Measurements from ENCODE around the gene CACNA1D. TPM values are rescaled to one million over a fixed set of nuclear protein-coding genes. Genes with fewer than 3 reads are reported as not detected.

CACNA1D gene
- polyA plus RNA-seq, 1 donor (not counting 4 experiments of a cell fraction or from before 2014, with no cell fraction given) = 0.20 TPM

DNA sequence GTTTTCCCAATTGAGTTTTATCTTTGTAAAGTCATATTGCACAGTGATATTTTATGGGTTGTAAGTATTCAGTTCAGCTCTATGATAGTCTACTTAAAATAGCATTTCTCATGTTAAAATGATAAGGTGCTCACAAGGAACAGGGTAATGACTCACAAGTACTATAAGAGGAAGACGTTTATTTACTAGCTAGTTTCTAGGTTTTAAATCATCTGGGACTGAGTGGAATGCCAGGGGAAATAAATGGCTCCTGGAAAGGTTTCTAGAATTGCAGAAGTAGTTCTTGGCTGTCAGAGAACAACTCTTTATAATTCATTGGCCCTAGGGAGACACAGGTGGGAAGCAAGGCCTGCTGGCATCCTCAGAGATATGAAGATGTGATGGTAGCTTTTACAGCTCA is 239.0 kb downstream of the CACNA1D start:
- FAIRE-seq (no peak), DNase-seq (ENCODE audit: low read depth, low spot score) (no peak)
- no peak overlapping the region for H2AFZ ChIP-seq (ENCODE audit: control insufficient read depth, low read length)
- no peak for TF ChIP-seq EZH2 (IDR thresholded peaks at IDR 0.05; ENCODE audit: low read length)
- TF ChIP-seq, protein P1, sequence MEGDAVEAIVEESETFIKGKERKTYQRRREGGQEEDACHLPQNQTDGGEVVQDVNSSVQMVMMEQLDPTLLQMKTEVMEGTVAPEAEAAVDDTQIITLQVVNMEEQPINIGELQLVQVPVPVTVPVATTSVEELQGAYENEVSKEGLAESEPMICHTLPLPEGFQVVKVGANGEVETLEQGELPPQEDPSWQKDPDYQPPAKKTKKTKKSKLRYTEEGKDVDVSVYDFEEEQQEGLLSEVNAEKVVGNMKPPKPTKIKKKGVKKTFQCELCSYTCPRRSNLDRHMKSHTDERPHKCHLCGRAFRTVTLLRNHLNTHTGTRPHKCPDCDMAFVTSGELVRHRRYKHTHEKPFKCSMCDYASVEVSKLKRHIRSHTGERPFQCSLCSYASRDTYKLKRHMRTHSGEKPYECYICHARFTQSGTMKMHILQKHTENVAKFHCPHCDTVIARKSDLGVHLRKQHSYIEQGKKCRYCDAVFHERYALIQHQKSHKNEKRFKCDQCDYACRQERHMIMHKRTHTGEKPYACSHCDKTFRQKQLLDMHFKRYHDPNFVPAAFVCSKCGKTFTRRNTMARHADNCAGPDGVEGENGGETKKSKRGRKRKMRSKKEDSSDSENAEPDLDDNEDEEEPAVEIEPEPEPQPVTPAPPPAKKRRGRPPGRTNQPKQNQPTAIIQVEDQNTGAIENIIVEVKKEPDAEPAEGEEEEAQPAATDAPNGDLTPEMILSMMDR (optimal IDR thresholded peaks at IDR 0.05 in 1 of 3, IDR thresholded peaks at IDR 0.05 in 1 of 3, conservative IDR thresholded peaks at IDR 0.05 in 1 of 3; ENCODE audit: extremely low read depth in 1 of 3, insufficient read depth in 2 of 3, low read length in 3 of 3) = no peak
- H3K36me3 ChIP-seq (ENCODE audit: control insufficient read depth in 2 of 2, extremely low read depth in 1 of 2, insufficient read depth in 2 of 2, low read length in 2 of 2) = no peaks in the 10 kb centered on the region
- no peaks in the 10 kb centered on the region for H3K4me1 ChIP-seq (ENCODE audit: control insufficient read depth, extremely low read depth, insufficient read depth, low read length)
- dilution Hi-C loops (cut with MboI; ENCODE audit: extremely low pct_ligation_motif_present, low sequenced_read_pairs) = no loop called here
- H4K20me1 ChIP-seq (ENCODE audit: control insufficient read depth, extremely low read depth, insufficient read depth, low read length) = no peaks in the 10 kb centered on the region
- H3K79me2 ChIP-seq (ENCODE audit: control insufficient read depth, insufficient read depth, low read length) = no peaks in the 10 kb centered on the region
- no peaks in the 10 kb centered on the region for H3K27me3 ChIP-seq (ENCODE audit: control insufficient read depth, extremely low read depth, insufficient read depth, low read length)
- no peak overlapping the region for H3K9ac ChIP-seq (ENCODE audit: control insufficient read depth, extremely low read depth, insufficient read depth, low read length)
- H3K27ac ChIP-seq (ENCODE audit: control insufficient read depth, insufficient read depth, low read length) = no peak overlapping the region
- no peak overlapping the region for H3K4me2 ChIP-seq (ENCODE audit: control insufficient read depth, extremely low read depth, insufficient read depth, low read depth, low read length)
- H3K9me1 ChIP-seq (ENCODE audit: control insufficient read depth, extremely low read depth, insufficient read depth, low read length) = no peaks in the 10 kb centered on the region
- no peaks in the 10 kb centered on the region for H3K9me3 ChIP-seq (ENCODE audit: control insufficient read depth, low read depth, low read length)
- H3K4me3 ChIP-seq (ENCODE audit: control insufficient read depth in 2 of 3, extremely low read depth in 1 of 3, insufficient read depth in 2 of 3, low read depth in 1 of 3, low read length in 3 of 3) = no peak overlapping the region

DNA sequence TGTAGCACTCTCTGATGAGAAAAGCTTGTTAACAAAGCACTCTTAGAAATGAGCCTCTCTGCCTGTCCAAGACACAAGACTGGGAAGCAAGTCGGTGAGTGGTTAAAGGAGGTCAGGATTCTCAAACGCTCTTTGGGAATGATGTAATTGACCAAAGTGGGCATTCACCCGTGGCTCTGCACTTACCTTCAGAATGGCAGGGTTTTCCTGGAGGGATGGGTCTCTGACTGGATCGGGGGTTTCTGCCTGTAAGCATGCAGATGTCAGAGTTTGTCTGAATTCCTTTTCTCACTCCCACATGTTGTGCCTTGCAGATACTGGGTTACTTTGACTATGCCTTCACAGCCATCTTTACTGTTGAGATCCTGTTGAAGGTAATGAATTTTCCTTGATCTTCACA is 245.6 kb downstream of the CACNA1D start:
- no peaks in the 10 kb centered on the region for H3K36me3 ChIP-seq (ENCODE audit: control insufficient read depth in 2 of 2, extremely low read depth in 1 of 2, insufficient read depth in 2 of 2, low read length in 2 of 2)
- no peak overlapping the region for H3K4me2 ChIP-seq (ENCODE audit: control insufficient read depth, extremely low read depth, insufficient read depth, low read depth, low read length)
- DNase-seq (ENCODE audit: low read depth, low spot score) (no peak), FAIRE-seq (no peak)
- H2AFZ ChIP-seq (ENCODE audit: control insufficient read depth, low read length) = no peak overlapping the region
- TF ChIP-seq EZH2 (IDR thresholded peaks at IDR 0.05; ENCODE audit: low read length) = no peak
- TF ChIP-seq, protein P1 (optimal IDR thresholded peaks at IDR 0.05 in 1 of 3, IDR thresholded peaks at IDR 0.05 in 1 of 3, conservative IDR thresholded peaks at IDR 0.05 in 1 of 3; ENCODE audit: extremely low read depth in 1 of 3, insufficient read depth in 2 of 3, low read length in 3 of 3) = no peak
- no peaks in the 10 kb centered on the region for H3K79me2 ChIP-seq (ENCODE audit: control insufficient read depth, insufficient read depth, low read length)
- no peaks in the 10 kb centered on the region for H3K27me3 ChIP-seq (ENCODE audit: control insufficient read depth, extremely low read depth, insufficient read depth, low read length)
- dilution Hi-C loops (cut with MboI; ENCODE audit: extremely low pct_ligation_motif_present, low sequenced_read_pairs) = no loop called here
- H3K9me3 ChIP-seq (ENCODE audit: control insufficient read depth, low read depth, low read length) = no peaks in the 10 kb centered on the region
- no peak overlapping the region for H3K4me3 ChIP-seq (ENCODE audit: control insufficient read depth in 2 of 3, extremely low read depth in 1 of 3, insufficient read depth in 2 of 3, low read depth in 1 of 3, low read length in 3 of 3)
- no peaks in the 10 kb centered on the region for H4K20me1 ChIP-seq (ENCODE audit: control insufficient read depth, extremely low read depth, insufficient read depth, low read length)
- H3K27ac ChIP-seq (ENCODE audit: control insufficient read depth, insufficient read depth, low read length) = no peak overlapping the region
- H3K4me1 ChIP-seq (ENCODE audit: control insufficient read depth, extremely low read depth, insufficient read depth, low read length) = no peaks in the 10 kb centered on the region
- H3K9me1 ChIP-seq (ENCODE audit: control insufficient read depth, extremely low read depth, insufficient read depth, low read length) = no peaks in the 10 kb centered on the region
- no peak overlapping the region for H3K9ac ChIP-seq (ENCODE audit: control insufficient read depth, extremely low read depth, insufficient read depth, low read length)
